HEK293 (cell line): ENCODE measurements around the gene WAPL.

Experiments
- WT1 ChIP-seq: fragments of 450-650 bp; formaldehyde crosslinking; IDR thresholded peaks from 2 replicates; pipeline ENCODE4 v1.5.1; 2016; ENCODE audit warnings: missing biosample characterization, missing genetic modification characterization
- ZNF121 ChIP-seq: fragments of 450-650 bp; formaldehyde crosslinking; IDR thresholded peaks from 2 replicates; pipeline ENCODE4 v1.5.1; 2016; ENCODE audit warnings: missing biosample characterization, missing genetic modification characterization
- ZNF274 ChIP-seq, 2 experiments: fragments of 200-500 bp in 1 of 2; fragments of 450-650 bp in 1 of 2; sonication (Bioruptor generic) in 1 of 2; formaldehyde crosslinking in 1 of 2; IDR thresholded peaks; 2 replicates each; pipeline versions ENCODE4 v1.5.1 to v1.6.1; 2014 to 2016; ENCODE audit warnings: borderline replicate concordance in 1 of 2, inconsistent platforms in 1 of 2, low read length in 1 of 2, missing biosample characterization in 1 of 2, missing genetic modification characterization in 1 of 2
- TF ChIP-seq, protein P1 (sequence below): fragments of 450-650 bp; formaldehyde crosslinking; IDR thresholded peaks from 2 replicates; pipeline ENCODE4 v1.5.1; 2016; ENCODE audit warnings: missing biosample characterization, missing genetic modification characterization
- TF ChIP-seq, protein P2 (sequence below): fragments of 450-650 bp; formaldehyde crosslinking; IDR thresholded peaks from 2 replicates; pipeline ENCODE4 v1.5.1; 2016; ENCODE audit warnings: missing biosample characterization, missing genetic modification characterization

DNA sequence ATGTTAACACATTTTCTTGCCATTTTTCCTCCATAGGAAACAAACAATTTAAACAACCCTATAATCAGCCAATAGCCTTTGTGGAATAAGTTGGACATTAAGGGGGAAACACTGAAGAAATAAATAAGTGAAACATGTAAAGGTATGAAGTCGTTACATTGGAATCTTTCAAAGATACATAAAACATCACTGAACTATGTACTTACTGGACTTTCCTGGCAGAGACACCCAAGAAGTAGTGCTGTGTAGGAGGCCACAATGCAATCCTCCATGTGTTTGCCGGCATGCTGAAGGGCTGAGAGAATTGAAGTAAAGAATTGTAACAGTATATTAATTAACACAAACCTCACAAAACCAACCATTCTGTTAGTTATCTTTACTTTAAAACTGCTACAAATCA is 78.5 kb downstream of the WAPL start:
- TF ChIP-seq, protein P1, sequence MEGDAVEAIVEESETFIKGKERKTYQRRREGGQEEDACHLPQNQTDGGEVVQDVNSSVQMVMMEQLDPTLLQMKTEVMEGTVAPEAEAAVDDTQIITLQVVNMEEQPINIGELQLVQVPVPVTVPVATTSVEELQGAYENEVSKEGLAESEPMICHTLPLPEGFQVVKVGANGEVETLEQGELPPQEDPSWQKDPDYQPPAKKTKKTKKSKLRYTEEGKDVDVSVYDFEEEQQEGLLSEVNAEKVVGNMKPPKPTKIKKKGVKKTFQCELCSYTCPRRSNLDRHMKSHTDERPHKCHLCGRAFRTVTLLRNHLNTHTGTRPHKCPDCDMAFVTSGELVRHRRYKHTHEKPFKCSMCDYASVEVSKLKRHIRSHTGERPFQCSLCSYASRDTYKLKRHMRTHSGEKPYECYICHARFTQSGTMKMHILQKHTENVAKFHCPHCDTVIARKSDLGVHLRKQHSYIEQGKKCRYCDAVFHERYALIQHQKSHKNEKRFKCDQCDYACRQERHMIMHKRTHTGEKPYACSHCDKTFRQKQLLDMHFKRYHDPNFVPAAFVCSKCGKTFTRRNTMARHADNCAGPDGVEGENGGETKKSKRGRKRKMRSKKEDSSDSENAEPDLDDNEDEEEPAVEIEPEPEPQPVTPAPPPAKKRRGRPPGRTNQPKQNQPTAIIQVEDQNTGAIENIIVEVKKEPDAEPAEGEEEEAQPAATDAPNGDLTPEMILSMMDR (tag by site-specific recombination): no peak
- TF ChIP-seq WT1 (tag by site-specific recombination): no peak
- no peak for TF ChIP-seq ZNF121 (tag by site-specific recombination)
- TF ChIP-seq, protein P2, sequence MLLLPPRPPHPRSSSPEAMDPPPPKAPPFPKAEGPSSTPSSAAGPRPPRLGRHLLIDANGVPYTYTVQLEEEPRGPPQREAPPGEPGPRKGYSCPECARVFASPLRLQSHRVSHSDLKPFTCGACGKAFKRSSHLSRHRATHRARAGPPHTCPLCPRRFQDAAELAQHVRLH (tag by site-specific recombination): no peak
- TF ChIP-seq ZNF274 (IDR thresholded peaks at IDR 0.05; ENCODE audit: low read length): no peak
- no peak for TF ChIP-seq ZNF274 (tag by site-specific recombination; IDR thresholded peaks at IDR 0.05; ENCODE audit: borderline replicate concordance)
